Stimulated activated CD4-positive, alpha-beta T cell treated with anti-CD3 and anti-CD28 coated beads, TNF-alpha, amount 100 ng/mL, for 1 hour (primary cell): ENCODE results near the gene TEAD3.

Experiments used
- DNase-seq, 3 donors: peaks; one replicate each; pipeline ENCODE4 v3.0.0-alpha.2; 2020; ENCODE audit warnings: low read depth in 3 of 3, low spot score in 1 of 3

Gene TEAD3

DNA sequence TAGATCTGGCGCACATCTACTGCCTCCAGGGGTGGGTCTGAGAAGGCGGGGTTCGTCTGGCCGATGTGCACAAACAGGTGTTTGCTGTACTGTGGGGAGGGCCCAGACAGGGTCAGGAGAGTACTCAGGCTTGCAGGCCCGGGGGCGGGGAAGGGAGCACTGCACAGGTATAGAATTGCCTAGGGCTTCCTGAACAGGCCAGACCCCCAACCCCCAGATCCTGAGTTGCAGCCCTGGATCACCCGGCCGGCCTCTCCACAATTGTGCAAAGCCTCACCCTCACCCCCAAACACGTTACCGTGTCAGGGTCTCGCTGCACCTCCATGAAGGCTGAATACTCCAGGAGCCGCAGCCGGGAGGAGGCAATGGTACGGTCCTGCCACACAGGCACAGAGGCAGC lies 20.9 kb downstream of the TEAD3 start:
- no peak for DNase-seq

DNA sequence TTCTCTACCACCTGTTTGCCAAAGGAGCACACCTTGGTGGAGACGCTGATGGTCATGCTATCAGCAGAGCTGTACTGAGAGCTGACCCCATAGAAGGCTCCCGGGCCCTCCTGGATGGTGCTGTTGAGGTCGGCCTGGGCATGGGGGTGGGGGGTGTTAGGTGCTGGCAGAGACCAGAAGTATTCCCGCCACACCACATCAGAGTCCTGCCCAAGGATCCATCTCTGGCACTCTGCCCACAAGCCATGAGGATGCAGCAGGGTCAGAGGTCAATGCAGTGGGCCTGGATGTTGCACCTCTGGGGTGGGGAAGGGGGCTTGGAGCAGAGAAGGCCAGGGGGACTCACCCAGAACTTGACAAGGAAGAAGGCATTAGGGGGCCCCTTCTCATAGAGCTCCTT lies 21.3 kb downstream of the TEAD3 start:
- no peak for DNase-seq

DNA sequence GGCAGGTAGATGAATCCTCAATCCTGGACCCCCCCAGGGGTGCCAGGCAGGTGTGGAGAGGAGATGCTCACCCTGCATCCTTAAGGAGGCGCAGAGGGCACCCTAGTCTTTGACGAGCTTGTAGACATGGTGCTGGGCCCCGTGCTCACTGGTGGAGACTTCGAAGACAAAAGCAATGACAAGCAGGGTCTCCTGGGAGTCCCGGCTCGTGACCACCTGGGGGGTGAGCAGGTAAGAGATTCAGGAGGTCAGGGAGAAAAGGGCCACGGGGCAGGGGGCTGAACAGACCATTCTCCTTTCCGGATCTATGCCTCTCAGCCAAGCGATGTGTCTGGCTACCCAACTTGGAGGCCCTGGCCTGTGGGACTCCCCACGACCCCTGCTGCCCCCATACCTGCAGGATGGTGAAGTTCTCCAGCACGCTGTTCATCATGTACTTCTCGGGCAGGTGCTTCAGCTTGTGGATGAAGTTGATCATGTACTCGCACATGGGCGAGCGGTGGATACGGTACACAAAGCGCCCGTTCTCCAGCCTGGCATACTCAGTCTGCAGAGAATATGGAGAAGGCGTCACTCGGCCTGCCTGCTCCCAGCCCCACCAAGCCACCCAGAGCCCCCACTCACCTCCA lies 21.8 kb downstream of the TEAD3 start:
- DNase-seq, result no peak

DNA sequence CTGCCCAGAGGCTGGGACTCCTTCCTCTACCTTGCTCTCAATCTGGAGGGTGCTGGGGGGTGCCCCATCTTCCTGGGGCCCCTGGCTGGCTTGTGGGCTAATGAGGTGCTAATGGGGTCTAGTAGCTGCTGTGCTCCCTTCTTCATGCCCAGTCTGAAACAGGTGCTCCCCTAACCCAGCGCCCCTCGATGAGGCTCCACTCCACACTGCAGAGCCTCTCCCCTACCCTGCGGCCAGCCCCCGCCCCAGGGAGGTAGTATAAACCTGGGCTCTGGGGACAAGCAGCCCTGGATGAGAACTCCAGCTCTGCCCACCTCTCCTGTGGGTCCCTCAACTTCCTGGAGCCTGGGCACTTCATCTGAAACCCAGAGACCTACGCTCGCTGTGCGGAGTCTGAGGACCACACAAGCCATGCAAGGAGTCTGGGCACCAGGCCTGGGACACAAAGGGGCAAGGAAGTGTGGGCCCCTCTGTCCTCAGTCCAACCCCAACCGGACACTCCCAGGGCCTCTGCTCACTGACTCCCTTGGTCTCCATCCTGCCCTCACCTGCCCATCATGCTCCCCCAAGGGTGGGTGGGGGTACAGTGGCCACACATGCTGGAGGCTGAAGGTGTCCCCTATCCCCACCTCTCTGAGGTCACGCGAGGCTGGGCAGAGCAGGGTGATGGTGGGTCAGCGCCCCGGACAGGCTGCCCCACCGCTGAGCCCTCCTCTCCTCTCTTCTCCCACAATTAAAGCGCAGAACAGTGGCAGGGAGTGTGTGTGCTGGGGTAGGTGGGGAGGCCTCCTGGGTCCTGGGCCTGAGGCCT lies 22.5 kb downstream of the TEAD3 start:
- no peak for DNase-seq

DNA sequence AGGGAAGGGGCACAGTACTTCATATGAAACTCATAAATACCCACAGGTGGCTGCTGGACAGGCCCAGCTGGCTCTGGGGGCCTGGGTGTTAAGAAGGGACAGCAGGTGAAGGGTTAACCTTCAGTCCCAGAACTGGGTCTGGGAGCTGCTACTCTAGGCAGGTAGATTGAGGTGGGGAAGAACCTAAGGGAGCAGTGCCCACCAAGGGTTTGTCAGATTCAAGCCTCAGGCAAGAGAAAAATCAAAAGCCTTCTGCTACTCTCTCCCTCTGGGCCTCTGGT lies 23.1 kb downstream of the TEAD3 start:
- no peak for DNase-seq

DNA sequence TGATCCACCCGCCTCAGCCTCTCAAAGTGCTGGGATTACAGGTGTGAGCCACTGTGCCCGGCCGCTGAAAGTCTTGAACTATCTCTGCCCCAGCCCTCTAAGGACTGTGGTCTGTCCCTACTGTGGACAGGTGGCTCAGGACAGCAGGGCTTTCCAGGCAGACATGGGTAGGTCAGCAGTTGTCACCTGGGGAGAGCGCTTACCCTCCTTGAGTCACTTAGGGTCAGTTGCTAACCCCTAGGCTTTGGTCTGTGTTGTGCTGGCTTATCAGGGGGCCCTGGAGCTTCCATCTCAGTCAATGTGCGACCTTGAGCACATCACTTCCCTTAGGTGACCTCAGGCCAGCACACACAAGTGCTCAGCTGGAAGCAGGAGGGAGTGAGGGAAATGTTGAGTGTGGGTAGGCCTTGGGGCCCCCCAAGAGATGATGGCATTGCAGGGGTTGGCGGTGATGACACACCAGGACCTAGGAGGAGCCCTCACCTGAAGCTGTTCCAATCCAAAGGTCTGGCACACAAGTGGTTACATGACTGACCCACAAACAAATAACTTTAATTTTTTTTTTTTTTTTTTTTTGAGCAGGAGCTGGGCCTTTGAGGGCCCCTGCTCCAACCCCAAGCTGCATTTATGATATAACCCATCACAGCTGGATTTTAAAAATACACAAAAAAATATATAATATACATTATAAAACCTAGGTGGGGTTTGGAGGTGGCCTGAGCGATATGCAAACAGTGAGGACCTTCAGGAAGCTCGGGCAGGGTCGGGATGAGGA lies 23.6 kb downstream of the TEAD3 start:
- DNase-seq, result no peak

DNA sequence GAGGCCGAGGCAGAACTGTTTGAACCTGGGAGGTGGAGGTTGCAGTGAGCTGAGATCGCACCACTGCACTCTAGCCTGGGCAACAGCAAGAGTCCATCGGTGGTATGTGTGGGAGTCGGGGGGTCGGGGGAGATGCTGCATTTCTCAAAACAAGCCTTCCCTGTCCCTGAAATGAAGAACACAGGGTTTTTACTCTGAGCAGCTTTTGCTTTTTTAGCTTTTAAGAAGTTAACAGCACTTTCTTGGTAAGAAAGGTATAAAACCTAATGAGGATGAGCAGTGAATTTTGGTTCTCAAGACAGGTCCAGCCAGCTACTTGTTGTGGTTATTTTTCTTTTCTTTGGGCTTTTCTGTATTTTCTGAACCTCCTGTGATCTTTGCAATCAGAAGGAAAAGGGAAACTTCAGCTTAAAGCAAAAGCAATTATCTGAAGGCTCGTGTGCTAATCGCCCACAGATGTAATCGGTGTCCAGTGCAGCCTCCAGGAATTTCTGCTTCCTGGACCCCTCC lies 25.0 kb downstream of the TEAD3 start:
- no peak for DNase-seq

DNA sequence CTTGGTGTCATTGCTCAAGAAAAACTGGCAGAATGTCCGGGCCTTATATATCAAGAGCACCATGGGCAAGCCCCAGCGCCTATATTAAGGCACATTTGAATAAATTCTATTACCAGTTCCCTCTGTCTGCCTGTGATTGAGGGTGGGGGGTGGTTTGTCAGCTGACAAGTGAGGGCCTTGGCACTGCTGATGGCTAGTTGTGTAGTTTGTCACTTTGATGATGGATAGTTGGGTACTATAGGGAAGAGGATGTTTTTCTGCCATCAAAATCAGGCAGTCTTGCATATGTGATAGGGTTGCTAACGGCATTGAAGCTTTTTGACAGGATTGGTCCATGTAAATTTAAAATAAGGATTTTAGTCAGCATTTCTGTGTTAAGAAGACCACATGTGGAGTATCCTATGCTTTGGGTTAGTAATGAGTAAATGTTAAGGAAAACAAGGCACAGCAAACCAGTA lies 26.2 kb downstream of the TEAD3 start:
- no peak for DNase-seq

DNA sequence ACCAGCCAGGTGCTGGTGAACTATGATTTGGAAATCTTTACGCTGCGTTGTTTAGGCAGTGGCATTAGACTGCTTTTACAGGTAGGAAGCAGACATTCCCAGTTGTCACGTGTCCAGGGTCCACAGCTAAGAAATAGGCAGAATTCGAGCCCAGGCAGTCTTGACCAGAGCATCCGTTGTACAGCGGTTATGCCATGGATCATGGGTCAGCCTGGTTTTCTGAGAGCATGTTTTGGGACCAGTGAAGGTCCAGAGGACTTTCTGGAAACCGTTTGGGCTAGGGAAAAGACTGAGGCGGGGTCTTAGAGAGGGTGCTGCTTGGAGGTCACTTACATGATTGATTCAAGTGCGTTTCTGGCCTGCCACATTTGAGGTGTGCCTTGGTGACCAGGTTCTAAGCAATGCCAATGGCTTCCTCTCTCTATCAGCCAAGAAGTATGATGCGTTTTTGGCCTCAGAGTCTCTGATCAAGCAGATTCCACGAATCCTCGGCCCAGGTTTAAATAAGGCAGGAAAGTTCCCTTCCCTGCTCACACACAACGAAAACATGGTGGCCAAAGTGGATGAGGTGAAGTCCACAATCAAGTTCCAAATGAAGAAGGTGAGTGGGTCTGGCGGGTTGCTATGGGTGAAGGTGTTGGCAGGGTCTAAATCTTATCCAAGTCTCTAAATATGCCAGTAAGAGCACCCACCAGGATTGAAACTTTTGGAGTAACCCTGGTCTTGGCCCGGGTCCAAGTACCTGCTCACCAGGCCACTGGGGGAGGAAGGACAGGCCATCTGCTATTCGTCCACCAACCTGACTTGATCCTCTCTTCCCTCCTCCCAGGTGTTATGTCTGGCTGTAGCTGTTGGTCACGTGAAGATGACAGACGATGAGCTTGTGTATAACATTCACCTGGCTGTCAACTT lies 26.9 kb downstream of the TEAD3 start:
- no peak for DNase-seq

DNA sequence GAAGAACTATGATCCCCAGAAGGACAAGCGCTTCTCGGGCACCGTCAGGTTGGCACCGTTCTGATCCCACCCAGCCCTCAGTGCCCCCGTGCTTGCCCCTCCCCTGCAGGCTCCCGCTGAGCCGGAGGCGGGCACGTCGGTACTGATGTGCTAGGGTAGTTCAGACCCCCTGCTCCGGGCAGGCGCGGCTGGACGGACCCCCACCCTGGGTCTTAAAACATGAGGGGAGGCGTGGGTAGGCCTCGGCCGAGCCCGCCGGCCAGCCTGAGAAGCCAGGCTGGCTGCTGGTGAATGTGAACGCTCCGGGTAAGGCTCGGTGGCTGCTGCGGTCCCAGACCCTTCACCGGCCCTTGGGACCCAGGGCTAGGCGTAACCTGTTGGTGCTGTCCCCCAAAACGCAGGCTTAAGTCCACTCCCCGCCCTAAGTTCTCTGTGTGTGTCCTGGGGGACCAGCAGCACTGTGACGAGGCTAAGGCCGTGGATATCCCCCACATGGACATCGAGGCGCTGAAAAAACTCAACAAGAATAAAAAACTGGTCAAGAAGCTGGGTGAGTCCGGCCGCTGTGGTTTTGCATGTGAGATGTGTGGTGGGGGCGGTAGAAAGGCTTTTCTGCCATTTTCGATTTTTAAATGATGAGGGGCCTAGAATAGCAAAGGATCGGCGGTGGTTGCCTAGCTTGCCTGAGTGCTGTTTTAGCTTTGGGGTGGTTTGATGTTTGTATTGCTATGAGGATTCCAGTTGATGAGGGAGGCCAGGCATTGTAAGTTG lies 27.7 kb downstream of the TEAD3 start:
- DNase-seq, result no peak

DNA sequence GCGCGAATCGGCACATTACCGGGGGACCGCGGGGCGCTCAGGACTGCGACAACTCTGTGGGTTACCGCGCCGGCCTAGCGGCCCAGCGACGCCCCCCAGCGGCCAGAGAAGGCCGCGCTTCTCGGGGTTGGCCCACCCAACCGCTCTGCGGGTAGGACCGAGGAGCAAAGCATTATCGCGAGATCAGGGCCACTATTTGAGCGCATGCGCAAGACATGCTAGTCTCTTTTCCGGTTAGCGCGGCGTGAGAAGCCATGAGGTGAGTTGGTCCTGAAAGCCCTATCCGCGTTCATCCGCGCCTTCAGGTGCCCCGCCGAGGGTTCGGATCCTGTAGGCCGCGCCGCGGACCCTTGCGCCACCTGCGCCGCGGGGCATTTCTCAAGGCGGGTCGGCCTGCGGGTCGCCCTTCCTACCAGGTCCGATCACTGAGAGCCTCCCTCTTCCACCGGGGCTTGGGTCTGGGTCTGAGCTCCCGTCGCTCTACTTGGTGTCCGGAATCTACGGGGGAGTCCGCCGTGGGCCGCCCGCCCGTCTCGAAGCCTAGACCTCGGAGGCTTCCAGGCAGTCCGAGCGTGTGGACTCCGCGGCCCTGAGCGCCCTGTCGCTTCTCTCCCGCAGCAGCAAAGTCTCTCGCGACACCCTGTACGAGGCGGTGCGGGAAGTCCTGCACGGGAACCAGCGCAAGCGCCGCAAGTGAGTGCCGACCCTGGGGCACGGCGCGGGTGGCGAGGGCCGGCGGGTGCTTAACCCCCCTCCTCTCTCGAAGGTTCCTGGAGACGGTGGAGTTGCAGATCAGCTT lies 28.5 kb downstream of the TEAD3 start, which contains the start of gene RPL10A:
Gene RPL10A, plus strand, starts transcription at position 221 of the 799 bp plus-strand sequence. Its CDS starts 34 bp downstream, at position 255.
- peak; percentile 89 to 94 (median 93) for DNase-seq

DNA sequence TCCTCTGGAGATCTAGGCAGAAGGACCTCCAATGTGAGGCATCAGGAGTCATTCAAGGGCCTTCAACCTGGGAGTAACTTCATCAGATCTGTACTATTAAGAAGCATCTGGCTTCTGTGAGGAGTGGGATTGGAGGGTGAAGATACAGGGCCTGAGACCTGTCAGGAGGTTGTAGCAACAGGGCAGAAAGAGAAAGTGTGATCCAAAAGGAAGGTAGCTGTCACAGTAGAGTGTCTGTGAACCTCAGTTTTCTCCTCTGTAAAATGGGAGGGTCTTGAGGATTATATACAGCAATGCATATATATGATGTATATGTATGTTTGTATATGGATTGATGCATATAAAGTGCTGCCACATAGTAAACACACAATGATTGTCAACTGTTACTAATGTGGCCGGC lies 31.2 kb downstream of the TEAD3 start:
- DNase-seq, result no peak

DNA sequence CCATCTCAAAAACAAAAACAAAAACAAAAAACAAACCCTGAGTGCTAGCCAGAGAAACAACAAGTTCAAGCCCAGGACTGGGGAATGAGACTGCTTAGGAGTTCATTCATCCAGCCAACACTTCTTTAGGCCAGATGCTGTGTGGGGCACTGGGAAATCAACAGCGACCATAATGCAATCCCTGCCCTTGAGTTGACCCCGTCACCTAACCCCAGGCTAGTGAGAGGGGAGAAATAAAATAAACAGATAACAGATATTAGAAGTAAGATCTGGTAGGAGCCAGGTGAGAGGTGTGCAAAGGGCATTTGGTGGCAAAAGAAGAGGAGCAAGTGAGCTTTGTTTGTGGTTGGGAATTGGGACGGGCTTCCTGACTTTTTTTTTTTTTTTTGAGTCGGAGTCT lies 33.6 kb downstream of the TEAD3 start:
- DNase-seq, result no peak

DNA sequence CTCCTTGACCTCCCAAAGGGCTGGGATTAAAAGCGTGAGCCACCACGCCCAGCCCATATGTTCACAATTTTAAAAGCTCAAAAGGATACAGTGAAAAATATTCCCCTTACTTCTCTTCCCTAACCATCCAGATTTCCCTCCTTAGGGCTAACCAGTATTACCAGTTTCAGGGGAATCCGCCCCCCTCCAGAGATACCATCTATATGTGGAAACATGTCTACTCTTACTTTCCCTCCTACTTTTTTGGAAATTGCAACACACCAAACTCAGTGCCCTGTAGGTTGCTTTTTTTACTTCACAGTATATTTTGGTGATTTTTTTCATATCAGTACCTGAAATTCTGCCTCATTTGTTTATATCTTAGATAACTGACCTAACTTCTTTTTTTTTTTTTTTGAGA lies 35.6 kb downstream of the TEAD3 start:
- DNase-seq, result no peak

DNA sequence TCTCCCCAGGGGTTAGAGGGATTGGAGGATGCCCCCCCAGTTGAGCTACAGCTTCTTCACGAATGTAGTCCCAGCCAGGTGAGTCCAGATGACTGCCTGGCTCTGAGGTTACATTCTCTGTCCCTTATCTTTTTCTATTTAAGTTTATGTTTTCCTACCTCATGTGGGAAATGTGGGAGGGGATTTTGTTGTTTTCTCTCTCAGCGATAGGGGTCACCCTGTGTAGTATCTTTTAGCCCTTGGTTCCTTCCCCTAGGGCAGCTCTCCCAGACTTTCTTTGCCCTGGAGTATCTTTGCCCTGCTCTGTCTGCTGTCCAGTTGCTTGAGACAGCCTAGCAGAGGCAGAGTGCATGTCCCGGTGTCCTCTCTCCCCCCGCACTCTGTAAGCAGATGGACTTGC lies 39.0 kb downstream of the TEAD3 start:
- no peak for DNase-seq

DNA sequence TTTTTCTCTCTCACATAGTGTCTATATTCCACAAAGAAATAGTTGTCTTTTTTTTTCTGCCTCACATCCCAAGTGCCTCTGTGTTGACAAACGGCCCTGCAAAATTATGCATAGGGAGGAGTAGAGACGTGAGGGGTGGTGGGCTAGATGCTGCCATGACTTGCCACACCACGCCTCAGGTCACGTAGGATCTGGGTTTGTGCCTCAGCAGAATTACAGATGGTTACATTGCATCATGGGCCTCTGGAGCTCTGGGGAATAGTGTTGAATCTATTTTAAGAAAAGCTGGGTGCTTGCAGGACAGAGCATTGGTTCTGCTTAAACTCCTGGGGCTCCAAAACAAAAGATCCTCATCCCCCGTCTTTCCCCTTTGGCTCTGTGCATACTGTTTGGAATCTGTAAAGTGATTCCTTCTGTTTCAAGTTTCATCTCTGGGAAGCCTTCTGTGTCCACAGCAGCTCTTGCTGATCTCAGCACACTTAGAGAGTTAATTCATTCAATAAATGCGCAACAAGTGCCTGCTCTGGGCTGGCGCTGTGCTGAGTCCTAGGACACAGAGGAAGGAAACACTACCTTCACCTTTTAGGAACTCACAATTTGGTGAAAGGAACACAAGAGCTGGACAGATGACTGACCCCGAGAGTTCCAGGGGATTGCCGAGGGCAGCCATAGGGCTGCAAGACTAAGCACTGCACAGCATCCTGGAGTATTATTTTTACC lies 42.3 kb downstream of the TEAD3 start:
- no peak for DNase-seq

DNA sequence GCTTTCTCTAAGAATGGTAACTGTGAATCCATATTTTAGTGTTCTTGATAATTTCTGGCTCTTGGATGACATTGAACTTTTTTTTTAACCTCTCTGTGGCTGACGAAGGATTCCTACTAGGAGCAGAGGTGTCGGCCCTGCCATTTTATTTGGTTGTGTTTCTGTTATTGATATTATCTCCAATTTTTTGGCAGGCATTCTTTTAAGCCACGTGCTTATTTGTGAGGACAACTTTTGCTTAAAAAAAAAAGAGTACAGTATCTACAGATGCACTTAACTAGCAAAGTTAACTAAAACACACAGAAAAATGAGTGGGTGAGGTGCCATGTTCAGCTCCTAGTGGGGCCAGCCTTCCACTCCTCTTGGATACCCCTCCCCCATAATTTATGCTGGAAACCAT lies 43.6 kb downstream of the TEAD3 start:
- no peak for DNase-seq

DNA sequence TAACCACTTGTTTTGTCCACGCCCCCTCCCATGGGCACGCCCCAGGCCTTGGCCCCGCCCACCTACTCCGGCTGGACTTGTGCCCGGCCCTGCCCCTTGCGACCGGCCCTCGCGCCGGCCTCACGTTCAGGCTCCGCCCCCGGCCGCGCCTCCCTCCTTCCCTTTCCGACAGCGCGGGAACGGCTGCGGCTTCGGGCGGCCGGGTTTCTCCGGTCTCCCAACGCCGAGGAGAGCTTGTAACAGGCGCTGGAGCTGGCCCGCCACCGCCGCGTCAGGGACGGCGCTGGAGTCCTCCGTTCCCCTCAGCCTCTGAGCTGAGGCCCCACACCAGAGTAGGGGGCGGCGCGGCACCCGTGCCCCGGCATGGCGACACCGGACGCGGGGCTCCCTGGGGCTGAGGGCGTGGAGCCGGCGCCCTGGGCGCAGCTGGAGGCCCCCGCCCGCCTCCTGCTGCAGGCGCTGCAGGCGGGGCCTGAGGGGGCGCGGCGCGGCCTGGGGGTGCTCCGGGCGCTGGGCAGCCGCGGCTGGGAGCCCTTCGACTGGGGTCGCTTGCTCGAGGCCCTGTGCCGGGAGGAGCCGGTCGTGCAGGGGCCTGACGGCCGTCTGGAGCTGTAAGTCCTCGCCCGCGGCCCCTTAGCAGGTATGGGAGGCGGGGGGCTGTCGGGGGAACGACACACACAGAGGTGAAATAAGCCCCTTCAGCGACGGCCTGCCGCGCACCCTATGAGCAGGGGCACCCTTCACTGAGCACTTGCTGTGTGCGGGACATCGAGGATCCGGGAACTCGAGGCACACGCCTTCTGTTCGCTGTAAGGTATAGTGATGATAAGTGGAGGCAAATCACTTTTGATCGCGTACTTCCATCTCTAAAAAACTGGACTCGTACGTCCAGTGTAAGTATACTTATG lies 44.4 kb downstream of the TEAD3 start, which contains the start of gene FANCE:
Gene FANCE, plus strand, starts transcription at position 156 of the 908 bp plus-strand sequence. Its CDS starts 208 bp downstream, at position 364.
- DNase-seq, result peak; percentile 72 to 88 (median 73)
